GM21515 (cell line): Measurements from ENCODE around the gene ARMC2.
A peak's percentile ranks its signal among the peaks of the same experiment; 100 is the strongest.

Experiments used
- ATAC-seq: cut with Tn5 transposase; IDR thresholded peaks from one replicate; pipeline ENCODE4 v1.9.1; 2021; ENCODE audit not compliant: unreplicated experiment

The ARMC2 gene

GRCh38 chr6:108982154-108983113, 134.2 kb downstream of the ARMC2 start:
- no peak for ATAC-seq

- no peak for ATAC-seq
Measured at GRCh38 chr6:108983151-108983550, 134.9 kb downstream of the ARMC2 start.

GRCh38 chr6:108985301-108985700, 137.1 kb downstream of the ARMC2 start:
- ATAC-seq = no peak

- ATAC-seq = no peak
Measured at GRCh38 chr6:108987156-108987555, 138.9 kb downstream of the ARMC2 start.

- no peak for ATAC-seq
Measured at GRCh38 chr6:108988296-108988695, 140.1 kb downstream of the ARMC2 start.

- no peak for ATAC-seq
Measured at GRCh38 chr6:108988765-108989164, 140.5 kb downstream of the ARMC2 start.

GRCh38 chr6:108989700-108990099, 141.5 kb downstream of the ARMC2 start:
- ATAC-seq = no peak

GRCh38 chr6:108993876-108994275, 145.7 kb downstream of the ARMC2 start:
- ATAC-seq = no peak

- ATAC-seq = no peak
Measured at GRCh38 chr6:108995296-108995695, 147.1 kb downstream of the ARMC2 start.

- ATAC-seq = no peak
Measured at GRCh38 chr6:108996208-108996607, 148.0 kb downstream of the ARMC2 start.

- no peak for ATAC-seq
Measured at GRCh38 chr6:108998485-108998884, 150.3 kb downstream of the ARMC2 start.

GRCh38 chr6:108999428-108999827, 151.2 kb downstream of the ARMC2 start:
- no peak for ATAC-seq

GRCh38 chr6:109000289-109000688, 152.1 kb downstream of the ARMC2 start:
- no peak for ATAC-seq

- ATAC-seq = no peak
Measured at GRCh38 chr6:109001291-109001894, 153.2 kb downstream of the ARMC2 start.

- ATAC-seq = no peak
Measured at GRCh38 chr6:109002051-109002697, 154.0 kb downstream of the ARMC2 start.

GRCh38 chr6:109002882-109003281, 154.7 kb downstream of the ARMC2 start:
- no peak for ATAC-seq

GRCh38 chr6:109006818-109007217, 158.6 kb downstream of the ARMC2 start:
- no peak for ATAC-seq

- no peak for ATAC-seq
Measured at GRCh38 chr6:109007521-109007920, 159.3 kb downstream of the ARMC2 start.

GRCh38 chr6:109008054-109008453, 159.8 kb downstream of the ARMC2 start:
- no peak for ATAC-seq

- ATAC-seq = peak; percentile 15
Measured at GRCh38 chr6:109008537-109009235, 160.5 kb downstream of the ARMC2 start.
